WTC11 (cell line): ENCODE data around the gene TNFSF4. TPM values are rescaled to one million over a fixed set of nuclear protein-coding genes. Genes with fewer than 3 reads are reported as not detected.

Experiments
- NR2C2 ChIP-seq: sonication (generic); formaldehyde crosslinking; IDR thresholded peaks from 2 replicates; pipeline ENCODE4 v1.8.0; 2022; ENCODE audit warnings: mild to moderate bottlenecking, missing genetic modification reagents
- ZNF121 ChIP-seq: sonication (generic); formaldehyde crosslinking; IDR thresholded peaks from 2 replicates; pipeline ENCODE4 v1.8.0; 2023; ENCODE audit warnings: missing genetic modification reagents
- ZNF138 ChIP-seq: sonication (generic); formaldehyde crosslinking; conservative IDR thresholded peaks from 2 replicates; pipeline ENCODE4 v1.8.1; 2022; ENCODE audit warnings: mild to moderate bottlenecking, moderate library complexity, missing genetic modification reagents
- total RNA-seq: library from RNA; stranded (reverse); gene quantifications from 3 replicates; pipeline ENCODE4 v1.2.3, GENCODE V29; 2021
- TF ChIP-seq, protein P1 (sequence below): fragments of 200-600 bp; IDR thresholded peaks from 2 replicates; pipeline ENCODE4 v1.8.0; 2022; ENCODE audit warnings: antibody characterized with exemption

The TNFSF4 gene
- total RNA-seq, 1 experiment from 2014 or later: 0.81 TPM

DNA sequence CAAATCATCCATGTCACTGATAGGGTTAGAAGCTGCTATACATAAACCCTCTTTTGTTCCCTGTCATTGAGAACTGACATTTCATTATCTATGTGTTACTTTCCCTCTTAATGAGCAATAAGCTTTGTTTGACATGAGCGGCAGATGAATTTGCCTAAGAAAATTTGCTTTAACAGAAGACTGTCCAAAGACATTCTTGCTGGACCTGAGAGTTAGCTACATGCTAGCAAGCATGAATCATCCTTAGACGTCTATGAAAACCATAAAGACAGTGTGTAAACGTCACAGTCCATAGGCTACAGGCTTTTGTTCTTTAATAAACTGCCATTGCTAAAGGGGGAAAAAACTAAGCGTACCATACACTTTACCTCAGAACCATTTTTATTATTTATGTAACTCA lies 73.1 kb downstream of the TNFSF4 start (continued):
- TF ChIP-seq, protein P1, sequence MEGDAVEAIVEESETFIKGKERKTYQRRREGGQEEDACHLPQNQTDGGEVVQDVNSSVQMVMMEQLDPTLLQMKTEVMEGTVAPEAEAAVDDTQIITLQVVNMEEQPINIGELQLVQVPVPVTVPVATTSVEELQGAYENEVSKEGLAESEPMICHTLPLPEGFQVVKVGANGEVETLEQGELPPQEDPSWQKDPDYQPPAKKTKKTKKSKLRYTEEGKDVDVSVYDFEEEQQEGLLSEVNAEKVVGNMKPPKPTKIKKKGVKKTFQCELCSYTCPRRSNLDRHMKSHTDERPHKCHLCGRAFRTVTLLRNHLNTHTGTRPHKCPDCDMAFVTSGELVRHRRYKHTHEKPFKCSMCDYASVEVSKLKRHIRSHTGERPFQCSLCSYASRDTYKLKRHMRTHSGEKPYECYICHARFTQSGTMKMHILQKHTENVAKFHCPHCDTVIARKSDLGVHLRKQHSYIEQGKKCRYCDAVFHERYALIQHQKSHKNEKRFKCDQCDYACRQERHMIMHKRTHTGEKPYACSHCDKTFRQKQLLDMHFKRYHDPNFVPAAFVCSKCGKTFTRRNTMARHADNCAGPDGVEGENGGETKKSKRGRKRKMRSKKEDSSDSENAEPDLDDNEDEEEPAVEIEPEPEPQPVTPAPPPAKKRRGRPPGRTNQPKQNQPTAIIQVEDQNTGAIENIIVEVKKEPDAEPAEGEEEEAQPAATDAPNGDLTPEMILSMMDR: no peak
- TF ChIP-seq NR2C2 (CRISPR knock-in tag): no peak
- TF ChIP-seq ZNF121 (CRISPR knock-in tag): no peak
- no peak for TF ChIP-seq ZNF138

Other genes with a start within 250 kb of the TNFSF4 start
- gene TNFSF18, start 156.4 kb downstream of the TNFSF4 start, total RNA-seq: not detected in 3 replicates